Inflammatory macrophage treated with lipopolysaccharide for 4 hours (primary cell): Measurements from ENCODE around the gene NOS3.
A peak's percentile ranks its signal among the peaks of the same experiment; 100 is the strongest.

Source experiments
- DNase-seq: peaks from one replicate; pipeline ENCODE4 v3.0.0-alpha.2; 2020

The NOS3 gene

DNA sequence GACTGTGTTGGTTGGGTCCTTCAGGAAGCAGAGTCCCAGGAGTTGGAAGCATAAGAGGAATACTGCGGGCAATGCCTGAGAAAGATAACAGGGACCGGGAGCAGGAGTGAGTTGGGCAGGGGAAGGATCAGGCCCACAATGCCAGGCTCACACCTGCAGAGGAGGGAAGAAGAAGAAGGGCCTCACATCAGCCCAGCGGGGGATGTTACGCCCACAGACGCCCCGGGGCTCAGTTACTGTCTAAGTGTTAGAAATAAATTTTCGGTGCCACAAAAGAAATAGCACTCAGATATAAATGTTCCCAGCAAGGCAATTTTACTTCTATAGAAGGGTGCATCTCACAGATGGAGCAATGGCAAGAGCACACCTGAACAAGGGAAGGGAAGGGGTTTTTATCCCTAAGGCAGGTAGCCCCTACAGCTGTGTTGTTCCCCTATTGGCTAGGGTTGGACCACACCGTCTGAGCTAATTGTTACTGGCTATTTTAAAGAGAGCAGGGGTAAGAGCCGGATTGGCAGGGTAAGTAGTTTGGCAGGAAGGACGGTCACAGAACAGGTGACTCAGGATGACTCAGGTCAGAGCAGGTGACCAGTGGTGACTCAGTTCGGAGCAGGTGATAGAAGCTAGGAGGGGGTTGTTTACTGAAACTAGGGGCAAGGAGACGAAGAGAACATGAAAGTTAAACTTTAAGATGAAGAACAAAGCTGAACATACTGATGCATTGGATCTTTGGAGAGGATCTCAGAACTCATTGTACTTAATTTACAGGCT is at the start of gene NOS3:
TSS of gene NOS3 (plus strand) at position 602 of the 771 bp plus-strand sequence. CDS start 2,787 bp downstream, outside the sequence.
- DNase-seq = no peak

DNA sequence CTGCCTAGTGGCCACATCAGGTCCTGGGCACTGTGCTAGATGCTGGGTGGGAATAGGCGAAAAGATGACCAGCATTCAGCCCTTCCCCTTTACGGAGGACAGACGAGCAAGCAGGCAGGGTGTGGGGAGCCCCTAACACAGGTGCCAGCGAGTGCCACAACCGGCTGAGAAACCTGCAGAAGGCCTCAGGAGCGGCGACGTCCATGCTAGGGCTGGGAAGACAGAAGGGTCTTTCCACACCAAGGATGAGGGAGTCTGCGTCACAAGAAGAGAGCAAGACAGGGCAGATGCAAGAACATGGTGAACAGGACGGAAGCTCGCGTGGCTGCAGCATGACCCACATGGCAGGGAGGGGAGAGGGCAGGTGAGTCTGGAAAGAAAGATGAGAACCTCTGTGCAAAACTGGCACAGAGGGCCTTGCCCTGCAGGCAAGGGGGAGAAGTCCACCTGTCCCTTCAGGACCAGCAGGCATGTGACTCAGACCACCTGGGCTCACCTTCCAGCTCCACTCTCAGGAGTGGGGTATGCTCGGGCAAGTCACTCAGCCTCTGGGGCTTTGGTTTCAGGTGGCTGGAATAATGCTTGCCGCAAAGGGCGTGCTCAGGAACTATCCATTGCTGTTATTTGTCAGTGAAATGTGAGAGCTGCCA is 49.3 kb upstream of the NOS3 start:
- no peak for DNase-seq

DNA sequence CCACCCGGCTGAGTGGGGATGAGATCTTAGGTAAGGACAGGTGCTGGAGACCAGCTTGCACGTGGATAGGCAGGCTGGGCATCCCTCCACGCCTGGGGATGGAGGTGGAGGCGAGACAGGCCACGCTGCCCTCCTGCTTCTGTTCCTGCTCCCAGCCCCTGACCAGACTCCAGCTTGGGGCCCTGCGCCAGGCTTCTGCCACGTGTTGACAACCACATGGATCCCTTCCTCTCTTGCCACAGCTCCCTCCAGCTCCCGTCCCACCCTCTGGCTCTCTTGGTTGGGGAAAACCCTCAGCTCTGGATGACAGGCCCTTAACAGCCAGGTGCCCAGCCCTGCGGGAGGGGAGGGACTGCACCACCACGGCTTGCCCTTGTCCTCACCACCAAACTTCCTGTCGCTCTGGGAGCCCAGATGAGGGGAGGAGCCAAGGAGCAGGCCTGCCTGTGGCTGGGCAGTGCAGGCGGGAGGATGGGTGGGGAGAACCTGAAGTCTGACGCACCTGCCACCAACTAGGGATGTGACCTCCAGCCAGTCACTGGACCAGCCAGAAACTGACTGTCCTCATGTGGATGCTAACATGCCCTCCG is 48.7 kb upstream of the NOS3 start:
- DNase-seq = no peak

DNA sequence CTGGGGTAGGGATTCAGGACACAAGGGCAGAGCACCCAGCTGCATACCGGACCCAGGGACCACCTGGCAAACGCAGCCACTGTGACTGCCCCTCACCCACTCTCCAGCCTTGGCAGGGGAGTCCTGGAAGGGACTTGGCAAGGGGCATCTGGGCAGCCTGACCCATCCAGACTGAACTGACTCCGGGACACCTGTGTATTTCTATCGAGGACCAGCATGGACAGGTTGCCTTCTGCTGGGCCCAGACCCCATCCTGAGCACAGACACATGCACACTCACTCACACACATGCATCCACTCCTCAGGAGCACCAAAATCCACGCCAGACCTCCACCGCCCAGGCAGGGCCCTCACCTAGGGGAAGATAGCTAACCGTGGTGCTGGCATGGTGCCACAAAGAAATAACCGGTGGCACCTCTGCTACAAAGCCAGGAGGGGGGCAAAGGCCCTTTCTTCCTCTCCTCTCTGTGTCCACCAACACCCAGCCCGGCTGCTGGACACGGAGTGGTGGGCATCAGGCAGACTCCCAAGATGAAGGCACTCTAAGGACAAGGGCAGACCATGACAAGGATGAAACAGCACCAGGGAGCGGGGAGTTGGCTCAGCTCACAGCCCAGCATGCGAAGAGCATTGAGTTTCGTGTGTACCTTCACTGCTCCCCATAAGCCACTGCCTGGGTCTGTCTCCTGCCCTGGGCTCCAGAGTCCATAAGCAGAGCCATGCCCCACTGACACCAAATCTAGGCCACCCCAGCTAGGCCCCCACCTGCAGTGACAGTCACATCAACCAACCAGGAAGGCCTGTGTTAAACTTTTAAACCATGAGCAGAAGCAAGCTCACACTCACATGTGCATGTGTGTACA is 48.0 kb upstream of the NOS3 start:
- no peak for DNase-seq

DNA sequence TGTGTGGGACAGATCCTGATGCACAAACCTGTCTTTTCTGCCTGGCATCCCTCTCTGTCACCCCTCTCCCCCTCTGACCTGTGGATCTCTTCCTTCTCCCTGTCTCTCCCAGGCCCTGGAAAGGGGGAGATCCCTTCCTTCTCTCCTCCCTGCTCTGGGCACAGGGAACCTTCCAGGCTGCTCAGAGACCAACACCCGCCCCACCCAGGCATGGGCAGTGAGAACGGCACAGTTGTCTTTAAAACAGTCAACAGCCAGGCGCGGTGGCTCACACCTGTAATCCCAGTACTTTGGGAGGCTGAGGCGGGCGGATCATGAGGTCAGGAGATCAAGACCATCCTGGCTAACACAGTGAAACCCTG is 47.4 kb upstream of the NOS3 start:
- no peak for DNase-seq

DNA sequence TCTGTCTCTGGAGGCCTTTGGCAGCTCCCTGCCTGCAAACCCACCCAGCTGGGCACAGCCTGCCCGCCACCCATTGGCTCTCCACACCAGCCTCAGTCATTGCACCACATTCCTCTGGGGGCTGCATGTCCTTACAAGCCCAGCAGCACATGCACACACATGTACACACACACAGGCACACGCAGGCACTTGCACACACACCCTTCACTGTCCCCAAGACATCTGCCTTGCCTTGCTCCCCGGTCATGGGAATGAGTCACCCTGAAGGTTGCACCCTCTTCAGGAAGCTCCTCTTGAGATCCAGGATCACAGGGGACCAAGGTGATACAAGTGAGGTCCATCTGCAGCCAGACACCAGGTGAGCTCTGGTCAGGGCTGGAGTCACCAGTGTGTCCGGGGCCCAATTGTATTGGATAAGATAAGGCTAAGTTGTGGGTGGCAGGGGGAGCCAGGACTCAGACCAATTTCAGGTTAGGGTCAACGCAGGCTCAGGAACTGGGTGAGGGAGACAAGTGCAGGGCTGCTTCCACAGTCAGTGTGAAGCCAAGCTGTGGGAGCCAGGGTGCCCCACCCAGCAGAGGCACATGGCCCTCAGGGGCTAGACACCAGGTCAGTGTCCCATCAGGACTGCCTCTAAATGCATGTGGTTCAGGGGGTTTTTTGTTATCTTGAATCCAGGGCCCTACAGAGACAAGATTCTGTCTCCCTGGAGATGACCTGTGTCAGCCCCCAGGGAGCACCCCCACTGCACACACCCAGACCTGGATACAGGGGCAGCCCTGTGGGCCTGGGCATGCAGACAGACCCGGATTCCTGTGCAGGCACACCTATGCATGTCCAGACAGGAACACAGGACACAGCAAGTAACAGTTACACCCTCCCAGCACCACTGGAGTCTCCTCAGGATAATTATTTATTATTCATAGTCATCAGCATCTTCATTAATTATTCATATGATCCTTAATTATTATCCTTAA is 46.5 kb upstream of the NOS3 start:
- DNase-seq = no peak

DNA sequence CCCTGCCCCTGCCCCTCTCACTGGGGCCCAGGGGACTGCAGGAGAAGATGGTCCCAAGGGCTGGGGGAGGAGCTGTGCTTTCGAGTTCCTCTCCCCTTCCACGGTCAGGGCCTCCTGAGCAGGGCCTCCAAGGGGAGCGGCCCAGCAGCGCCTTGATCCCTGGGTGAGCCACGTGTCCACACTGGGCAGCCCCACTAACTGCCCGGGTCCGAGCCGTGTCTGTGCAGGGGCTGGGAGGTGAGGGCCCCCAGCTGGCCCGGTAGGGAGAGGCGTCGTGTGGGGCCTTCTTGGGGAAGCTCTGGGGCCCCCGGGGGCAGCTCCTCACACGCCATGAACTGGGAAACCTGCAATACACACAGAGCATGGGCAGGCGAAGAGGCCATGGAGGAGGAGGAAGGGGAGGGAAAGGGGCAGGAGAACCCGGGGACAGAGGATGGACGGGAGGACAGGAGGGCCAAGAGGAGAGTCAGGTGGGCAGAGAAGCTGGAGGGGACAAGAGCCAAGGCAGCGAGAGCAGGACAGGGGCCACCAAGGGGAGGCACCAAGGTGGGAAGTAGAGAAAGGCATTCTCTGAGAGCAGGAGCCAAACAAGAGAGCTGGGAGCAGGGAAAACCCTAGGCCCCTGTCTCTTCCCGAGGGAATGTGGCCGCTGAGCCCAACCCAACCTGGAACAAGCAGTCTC is 45.5 kb upstream of the NOS3 start:
- no peak for DNase-seq

DNA sequence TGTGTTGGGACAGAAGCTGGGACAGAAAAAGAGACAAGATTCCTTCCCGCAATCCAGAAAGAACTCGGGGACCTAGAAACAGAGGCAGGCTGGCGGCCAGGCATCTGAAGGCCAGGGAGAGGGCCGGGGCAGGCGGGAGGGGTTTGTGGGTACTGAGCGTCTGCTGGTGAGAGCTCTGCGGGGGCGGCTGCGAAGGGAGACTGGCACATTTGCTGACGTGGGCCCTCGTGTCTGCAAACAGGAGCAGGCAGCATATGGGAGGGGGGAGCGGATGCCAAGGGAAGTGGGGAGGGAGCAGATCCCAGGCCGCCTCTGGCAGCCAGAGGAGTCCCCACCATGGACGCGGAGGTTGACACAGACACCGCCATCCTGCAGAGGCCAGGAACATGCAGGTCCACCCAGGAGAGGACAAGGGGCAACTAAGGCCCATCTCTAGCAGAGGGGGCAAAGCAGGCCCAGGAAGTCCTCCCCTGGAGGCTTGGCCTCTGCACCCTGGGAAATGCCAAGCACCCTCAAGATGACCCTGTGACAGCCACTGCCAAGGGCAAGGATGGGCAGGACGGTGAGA is 44.9 kb upstream of the NOS3 start:
- no peak for DNase-seq

DNA sequence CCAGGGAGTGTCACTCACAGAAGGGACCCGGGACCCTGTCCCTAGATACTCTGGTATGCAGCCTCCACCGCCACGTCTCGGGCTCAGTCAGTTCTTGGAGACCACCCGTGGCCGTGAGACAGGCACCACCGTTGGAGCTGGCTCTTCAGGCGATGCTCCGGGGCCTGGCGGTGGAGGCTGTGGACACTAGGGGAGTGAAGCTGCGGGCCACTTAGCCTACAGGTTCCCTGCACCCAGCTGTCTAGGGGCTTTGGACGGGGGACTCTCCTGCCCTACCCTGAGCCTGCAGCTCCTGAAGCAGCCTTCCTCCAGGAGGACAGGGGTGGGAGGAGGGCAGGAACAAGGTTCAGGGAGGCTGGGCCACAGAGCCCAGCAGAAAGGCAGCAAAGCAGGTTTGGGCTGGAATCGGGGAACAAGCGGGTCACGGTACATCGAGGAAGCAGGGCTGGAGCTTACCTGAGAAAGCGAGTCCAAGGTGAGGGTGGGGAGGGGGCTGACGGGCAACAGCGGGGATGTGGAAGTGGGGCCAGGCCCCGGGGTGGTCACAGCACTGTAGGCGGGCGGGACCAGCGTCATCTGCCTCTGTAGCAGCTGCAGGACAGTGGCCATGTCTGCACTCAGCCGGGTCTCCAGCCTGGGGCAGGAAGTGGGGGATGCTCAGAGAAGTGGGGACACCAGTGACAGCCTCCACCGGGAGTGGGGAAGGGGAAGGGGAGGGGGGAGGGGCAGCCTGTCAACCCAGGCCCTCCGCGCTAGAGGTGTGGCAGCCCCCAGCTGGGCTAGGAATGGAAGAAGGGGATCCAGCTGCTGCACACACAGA is 44.2 kb upstream of the NOS3 start:
- no peak for DNase-seq

DNA sequence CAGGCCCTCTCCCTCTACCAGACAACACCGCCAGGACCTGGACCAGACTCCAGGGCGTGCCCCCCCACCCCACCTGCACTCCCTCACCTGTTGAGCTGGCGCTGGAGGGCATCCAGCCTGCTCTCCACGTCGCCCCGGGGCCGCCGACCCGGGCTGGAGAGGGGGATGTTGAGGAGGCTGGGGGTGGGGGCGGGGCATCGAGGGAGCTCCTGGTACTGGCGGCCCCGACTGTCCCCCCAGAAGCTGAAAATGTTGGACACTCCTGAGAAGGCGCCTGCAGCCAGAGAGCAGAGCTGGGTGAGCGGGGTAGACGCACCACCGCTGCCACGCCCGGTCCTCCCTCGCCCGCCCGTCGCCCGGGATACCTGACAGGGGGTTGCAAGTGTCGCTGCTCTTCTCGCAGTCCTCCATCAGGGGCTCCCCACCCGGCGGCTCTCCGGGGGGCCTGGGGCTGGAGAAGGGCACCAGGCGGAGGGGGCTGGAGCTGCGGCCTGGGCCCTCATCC is 43.5 kb upstream of the NOS3 start:
- no peak for DNase-seq

DNA sequence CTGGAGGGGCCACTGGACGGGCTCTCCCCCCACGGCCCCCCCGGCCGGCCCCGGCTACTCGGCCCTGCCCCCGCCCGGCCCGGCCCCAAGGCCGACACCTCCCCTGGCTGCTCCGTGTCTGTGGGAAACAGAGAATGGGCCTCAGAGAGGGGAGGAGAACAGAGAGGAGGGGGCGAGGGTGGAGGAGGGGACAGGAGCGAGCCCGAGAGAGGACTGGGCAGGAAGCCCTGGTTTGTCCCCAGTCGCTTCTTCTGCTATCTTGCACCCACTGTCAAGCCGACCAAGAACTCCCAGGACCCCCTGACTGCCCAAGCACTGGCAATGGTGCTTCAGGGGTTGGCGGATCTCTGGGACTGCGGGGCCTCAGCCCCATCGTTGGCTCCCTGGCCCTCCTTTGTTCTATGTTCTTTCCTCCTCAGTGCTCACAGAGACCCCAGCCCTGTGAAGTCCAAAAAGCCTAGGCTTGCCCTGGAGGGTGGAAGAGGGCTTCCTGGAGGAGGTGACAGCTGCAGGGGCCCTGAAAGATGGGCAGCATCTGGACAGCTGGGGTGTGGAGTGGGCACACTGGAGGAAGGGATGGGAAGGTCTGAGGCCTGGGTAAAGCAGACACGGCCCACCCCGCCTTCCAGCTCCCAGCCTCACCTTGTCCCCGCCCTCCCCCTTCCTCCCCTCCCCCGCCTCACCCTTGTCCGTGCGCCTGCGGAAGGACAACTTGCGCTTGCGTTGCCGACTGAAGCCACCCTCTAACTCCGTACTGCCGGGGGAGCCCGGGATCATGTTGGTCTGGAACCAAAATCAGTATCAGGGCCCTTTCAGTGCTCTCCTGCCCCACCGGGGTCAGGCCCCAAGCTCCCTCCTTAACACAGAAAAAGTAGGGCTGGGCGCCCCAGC is 42.8 kb upstream of the NOS3 start:
- DNase-seq = no peak

DNA sequence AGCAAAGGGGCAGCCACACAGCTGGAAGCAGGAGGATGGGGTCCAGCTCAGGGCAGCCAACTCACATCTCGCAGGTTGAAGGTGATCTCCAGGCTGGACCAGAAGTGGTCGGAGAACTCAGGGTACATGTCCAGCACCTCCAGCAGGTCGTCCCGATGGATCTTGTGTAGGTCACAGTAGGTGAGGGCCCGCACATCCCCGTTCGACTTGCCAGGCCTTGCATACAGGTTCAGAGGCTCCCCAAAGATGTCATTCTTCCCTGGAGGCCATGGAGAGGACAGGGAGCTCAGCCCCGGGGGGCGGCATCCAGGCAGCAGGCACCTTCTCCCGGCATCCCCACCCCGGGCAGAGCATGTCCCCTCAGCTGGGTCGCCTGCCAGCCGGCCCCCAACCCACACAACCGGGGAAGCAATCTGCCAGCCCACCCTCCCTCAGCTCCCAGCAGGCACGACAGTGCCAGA is 42.0 kb upstream of the NOS3 start:
- DNase-seq = no peak

DNA sequence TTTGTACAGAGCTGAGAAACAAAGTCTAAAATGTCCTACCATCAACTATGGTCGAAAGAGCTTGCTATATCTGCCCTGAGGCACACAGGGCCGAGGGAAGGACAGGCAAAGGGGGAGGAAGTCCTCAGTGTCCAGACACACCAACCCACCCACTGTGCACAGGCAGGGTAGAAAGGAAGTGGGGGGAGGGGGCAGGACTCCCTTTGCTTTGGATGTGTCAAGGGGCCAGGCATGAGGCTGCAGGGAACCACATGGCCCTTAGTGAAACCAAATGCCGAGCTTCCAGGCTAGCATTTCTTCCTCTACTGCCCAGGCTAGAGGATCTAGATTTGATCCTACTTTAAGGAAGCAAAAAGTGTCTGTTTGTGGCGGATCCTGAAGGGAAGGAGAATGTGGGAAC is 41.3 kb upstream of the NOS3 start:
- peak; percentile 2 for DNase-seq

DNA sequence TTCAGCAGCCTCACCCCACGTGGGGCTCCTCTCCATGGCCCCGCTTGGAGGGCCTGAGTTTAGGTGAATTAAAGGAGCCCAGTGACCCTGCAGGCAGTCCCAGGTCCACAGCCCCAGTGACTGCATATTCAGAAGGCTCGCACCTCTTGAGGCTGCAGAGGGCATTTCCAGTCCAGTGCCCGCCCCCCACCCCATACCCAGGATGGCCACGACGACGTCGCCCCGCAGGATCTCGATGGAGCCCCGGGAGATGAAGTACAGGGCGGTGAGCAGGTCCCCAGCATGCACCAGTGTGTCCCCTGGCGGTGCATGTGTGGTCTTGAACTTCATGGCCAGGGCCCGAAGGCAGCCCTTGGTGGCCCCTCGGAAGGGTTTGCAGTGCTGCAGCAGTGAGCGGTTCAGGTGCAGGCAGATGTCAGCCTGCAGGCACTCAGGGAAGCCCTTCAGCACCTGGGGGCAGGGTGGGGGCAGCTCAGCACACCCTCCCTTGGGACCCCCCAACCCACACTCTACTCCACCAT is 40.8 kb upstream of the NOS3 start:
- no peak for DNase-seq

DNA sequence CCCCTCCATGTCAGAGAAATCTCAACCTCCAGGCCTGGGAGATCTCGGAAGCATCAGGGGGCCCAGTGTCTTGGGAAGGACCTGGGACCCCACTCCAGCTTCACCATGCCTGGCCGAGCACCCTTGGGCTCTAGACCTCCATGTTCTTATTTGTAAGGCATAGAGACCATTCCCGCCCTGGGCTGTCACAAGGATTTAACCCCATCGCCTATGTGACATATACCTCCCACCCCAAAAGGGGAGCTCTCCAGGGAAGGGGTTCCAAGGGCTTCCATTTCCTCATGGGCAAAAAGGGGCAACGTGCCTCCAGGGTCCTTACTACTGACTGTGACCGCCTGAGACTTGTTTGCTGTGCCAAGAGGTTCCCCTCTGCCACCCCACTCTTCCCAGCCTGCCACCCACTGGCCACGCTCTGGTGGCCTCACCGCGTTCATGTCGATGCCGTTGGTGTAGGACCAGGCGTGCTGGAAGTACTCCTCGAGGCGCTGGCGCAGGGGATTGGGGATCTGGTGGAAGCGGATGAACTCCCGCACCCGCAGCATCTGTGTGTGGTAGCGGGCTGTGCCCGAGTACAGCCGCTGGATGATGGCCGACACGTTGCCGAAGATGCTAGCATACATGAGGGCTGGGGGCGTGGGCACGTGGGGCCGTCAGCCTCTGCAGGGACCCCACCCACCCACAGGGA is 40.2 kb upstream of the NOS3 start:
- no peak for DNase-seq

DNA sequence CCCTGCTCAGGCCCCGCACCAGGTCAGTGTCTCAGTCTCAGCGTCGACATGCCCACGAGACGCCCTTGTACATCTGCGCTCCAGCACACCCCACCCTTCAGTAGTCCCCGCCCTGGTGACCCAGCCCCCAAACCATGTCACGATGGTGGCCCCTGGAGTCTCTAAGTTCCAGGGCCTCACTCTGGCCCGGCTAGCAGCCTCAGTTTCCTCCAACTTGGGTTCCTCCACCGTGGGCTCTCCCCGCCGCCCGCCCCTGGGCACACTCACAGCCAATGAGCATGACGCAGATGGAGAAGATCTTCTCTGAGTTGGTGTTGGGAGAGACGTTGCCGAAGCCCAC is 39.7 kb upstream of the NOS3 start:
- no peak for DNase-seq

DNA sequence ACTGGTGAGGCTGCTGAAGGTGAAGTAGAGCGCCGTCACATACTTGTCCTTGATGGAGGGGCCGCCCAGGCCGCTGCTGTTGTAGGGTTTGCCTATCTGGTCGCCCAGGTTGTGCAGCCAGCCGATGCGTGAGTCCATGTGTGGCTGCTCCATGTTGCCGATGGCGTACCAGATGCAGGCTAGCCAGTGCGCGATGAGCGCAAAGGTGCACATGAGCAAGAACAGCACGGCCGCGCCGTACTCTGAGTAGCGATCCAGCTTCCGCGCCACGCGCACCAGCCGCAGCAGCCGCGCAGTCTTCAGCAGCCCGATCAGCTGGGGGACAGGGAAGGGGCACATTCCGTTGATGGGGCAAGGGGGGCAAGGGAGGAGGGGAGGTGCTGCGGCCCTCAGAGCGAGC is 39.3 kb upstream of the NOS3 start:
- DNase-seq = no peak
